ENCODE data around the gene NPDC1. TPM values are rescaled to one million over a fixed set of nuclear protein-coding genes. Genes with fewer than 3 reads are reported as not detected.

NPDC1 gene
- polyA plus RNA-seq, 3 donors: 28.3 to 38.5 (median 32.0) TPM

- no peak for DNase-seq
Measured at GRCh38 chr9:137028263-137029057, 17.5 kb downstream of the NPDC1 start.

GRCh38 chr9:137027369-137028262 lies 18.4 kb downstream of the NPDC1 start, which contains the start of gene ABCA2:
Gene ABCA2, minus strand, starts transcription at chr9:137028237. Its CDS starts 97 bp downstream, at chr9:137028140.
- DNase-seq: no peak

DNA sequence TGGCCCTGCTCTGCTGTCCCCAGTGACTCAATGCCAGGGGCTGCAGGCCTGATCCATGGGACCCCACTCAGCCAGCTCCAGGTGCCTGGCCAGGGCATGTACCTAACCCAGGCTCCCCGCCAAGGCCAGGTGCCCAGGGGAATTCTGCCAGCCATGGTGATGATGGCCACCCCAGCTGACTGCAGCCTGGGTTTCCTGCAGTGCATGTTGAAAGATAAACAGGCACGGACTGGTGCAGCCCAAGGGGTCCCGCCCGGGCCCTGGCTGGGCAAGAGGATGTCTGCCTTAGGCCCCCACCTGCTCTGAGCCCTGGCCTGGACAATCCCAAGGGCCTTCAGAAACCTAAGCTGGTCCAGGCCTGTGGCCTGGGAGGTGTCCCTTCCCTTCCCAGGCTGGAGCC lies 19.1 kb downstream of the NPDC1 start:
- no peak for DNase-seq

- DNase-seq: no peak
Measured at GRCh38 chr9:137026384-137026783, 19.6 kb downstream of the NPDC1 start.

DNA sequence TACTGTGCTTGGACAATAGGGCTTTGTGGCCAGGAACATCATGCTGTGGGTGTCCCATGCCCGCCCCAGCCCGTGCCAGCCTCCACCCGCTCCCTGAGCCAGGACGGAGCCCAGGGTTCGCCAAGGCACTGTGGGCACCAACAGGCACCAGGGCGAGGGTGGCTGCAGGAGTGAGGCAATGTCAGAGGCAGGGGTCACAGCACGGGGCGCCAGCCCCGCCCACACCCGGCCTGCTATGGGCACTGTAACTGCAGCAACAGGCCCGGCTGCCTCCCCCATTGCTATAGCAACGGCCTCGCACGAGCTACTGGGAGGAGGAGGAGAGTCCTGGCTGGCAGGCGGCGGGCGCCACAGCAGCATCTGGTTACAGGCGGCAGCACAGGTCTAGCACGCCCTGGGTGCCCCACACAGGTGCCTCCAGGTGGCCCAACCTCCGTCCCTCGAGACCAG lies 20.4 kb downstream of the NPDC1 start:
- DNase-seq: peak; percentile 85

DNA sequence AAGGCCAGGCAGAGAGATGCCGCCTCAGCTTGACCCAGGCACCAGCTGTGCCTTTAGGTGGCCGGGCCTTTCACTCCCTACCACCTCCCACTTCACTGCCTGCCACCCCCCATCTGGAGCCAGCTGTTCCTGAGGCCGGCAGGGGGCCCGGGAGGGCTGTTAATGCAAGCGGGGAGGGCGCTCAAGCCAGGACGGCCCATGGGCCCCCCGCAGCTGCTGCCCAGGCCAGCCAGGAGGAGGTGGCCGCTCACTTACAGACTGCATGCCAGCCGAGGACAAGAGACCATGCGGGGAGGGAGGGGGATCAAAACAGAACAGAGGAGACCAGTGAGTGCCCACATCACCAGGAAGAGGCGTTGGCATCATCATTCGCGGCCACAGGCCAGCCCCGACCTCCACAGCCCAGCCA lies 22.4 kb downstream of the NPDC1 start:
- DNase-seq: no peak

DNA sequence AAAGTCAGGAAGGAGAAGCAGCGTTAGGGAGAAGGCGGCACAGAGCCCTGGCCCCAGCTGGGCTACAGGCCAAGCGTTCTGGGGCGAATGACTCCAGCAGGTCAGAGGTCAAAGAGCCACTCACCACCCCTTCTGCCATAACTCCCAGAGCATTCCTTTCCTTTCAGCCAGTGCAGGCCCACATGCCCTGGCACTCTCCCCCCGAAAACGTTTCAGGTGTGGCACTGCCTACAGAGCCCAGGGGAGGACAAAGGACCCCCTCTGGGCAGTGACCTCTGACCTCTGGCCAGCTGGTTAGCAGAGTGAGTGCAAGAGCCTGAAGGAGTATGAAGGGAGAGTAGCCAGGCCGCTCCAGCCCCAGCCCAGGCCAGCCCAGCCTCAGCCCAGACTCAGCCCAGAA lies 22.8 kb downstream of the NPDC1 start:
- DNase-seq: no peak

GRCh38 chr9:137022662-137023008 lies 23.3 kb downstream of the NPDC1 start:
- DNase-seq: no peak

DNA sequence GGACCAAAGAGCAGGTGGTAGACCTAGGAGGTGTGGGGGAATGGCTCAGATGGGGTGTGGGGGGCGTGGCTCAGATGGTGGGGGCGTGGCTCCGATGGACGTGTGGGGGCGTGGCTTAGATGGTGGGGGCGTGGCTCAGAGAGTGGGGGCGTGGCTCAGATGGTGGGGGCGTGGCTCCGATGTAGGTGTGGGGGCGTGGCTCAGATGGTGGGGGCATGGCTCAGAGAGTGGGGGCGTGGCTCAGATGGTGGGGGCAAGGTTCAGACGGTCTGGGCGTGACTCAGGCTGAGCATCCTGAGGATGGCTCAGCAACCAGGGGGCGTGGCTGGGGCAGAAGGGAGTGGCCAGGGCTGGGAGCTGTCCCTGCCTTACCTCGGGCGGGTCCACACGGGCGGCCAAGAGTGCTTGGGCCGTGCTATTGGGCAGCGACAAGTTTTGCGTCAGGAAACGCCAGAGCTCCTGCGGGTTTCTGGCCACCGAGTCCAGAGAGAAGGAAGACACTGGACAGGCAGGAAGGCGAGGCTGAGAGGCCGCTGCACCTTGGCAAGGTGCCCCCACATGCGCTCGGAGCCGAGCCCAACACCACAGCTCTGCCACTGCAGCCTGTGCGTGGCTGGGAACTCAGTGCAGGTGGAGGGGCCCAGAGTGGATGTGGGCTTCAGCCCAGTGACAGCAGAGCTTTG lies 23.9 kb downstream of the NPDC1 start:
- DNase-seq: no peak

GRCh38 chr9:137021568-137021978 lies 24.4 kb downstream of the NPDC1 start:
- DNase-seq: no peak

- DNase-seq: no peak
Measured at GRCh38 chr9:137020771-137021567, 25.0 kb downstream of the NPDC1 start.

DNA sequence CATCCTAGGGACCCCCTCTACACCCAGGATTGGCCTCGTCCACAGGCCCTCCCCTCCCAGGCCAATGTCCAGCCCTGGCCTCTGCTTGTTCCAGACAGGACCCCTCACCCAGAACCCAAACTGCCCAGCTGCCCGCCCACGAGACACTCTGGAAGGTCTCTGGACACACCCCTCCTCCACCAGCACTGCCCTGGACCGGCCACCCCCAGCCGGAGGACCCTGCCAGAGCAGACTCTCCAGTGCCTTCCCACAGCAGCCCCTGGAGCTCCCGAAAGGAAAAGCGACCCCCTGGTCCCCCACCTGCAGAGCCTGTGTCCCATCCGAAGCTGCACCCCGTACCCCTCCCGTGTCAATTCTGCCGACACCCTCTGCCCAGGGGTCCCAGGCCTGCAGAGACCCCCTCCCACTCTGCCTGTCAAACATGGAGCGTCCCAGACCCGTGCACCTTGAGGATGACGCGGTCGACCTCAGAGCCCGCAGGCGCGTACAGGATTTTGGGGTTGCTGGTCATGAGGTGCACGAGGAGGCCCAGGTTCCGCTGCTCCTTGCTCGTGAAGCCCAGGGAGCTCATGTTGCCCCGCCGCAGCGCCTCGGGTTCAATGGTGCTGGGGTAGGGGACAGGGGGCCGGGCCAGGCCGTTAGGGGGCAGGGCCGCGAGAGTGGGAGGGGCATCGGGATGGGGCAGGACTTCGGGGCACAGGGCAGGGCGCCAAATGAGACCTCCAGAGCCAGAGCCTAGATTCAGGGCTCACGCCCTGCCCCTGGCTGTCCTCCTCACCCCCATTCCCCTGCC lies 25.9 kb downstream of the NPDC1 start:
- no peak for DNase-seq

GRCh38 chr9:137018761-137019559 lies 27.0 kb downstream of the NPDC1 start:
- no peak for DNase-seq

DNA sequence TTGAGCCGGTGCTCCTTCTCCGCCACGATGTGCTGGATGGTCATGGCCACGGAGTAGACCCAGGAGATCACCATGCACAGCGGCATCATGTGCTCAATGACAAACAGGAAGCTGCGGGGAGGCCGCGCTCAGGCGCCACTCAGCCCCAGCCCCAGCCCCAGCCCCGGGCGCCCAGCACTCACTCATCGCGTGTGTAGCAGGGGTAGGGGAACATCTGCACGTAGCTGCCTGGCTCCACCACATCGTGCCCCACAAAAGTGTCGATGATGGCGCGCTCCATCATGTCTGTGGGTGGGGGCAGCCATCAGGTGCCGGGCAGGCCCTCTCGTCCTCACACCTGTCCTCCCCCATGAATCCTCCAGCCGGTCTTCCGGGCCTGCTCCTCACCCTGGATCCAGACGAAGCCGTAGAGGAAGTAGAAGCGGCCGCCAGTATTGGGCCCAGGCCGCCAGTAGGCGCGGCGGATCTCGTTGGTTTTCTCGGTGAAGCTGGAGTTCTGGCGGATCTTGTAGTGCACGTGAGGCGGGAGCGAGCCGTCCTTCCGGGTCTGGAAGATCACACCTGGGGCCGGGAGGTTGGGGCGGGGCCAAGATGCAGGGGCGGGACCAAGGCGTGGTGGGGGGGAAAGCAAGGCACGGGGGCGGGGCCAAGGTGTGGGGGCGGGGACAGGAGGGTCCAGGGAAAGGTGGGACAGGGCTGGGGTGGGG lies 28.0 kb downstream of the NPDC1 start:
- DNase-seq: no peak

- no peak for DNase-seq
Measured at GRCh38 chr9:137017071-137017470, 28.9 kb downstream of the NPDC1 start.

DNA sequence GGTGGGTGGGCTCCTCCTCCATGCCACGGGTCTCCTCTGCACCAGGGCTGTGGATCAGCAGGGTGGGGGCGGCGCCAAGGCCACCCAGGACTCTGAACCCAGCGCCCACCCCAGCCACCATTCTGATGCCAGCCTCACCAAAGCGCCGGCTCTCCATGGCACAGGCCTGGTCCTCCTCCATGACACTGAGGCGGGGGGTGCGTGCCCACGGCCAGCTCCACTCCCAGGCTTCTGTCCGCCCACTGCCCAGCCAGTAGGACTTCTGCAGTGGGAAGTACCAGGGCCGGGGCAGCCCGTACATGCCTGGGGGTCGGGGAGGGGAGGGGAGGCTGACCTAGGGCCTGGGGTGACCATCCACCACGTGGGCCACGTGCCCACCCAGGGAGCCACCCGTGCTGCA lies 29.5 kb downstream of the NPDC1 start:
- DNase-seq: no peak

DNA sequence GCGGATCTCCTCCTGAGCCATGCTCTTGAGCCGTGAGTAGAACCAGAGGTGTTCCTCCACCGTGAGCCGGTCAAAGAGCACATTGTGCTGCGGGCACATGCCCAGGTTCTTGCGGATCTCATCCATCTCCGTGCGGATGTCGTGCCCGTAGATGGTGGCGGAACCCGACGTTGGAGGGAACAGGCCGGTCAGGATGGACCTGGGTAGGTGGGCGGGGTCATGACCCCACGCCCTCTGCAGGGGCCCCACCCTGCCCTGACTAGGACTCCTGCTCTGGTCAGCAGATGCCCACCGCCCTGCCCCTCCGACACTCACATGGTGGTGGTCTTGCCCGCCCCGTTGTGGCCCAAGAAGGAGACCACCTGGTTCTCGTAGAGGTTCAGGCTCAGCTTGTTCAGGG lies 30.0 kb downstream of the NPDC1 start:
- DNase-seq: no peak

GRCh38 chr9:137015540-137015930 lies 30.4 kb downstream of the NPDC1 start:
- DNase-seq: no peak
